Measurements from ENCODE around the gene TUBB4B.

- TF ChIP-seq POLR2A (IDR thresholded peaks at IDR 0.05; ENCODE audit: low read depth, low read length): no peak; the same call in 1 of the 2 replicates
- no peak for TF ChIP-seq TAF1 (IDR thresholded peaks at IDR 0.05; ENCODE audit: borderline replicate concordance, low read depth, low read length)
- TF ChIP-seq POLR2AphosphoS5 (IDR thresholded peaks at IDR 0.05; ENCODE audit: low read depth, low read length): no peak
Observed at GRCh38 chr9:137266162-137266527, 25.1 kb downstream of the TUBB4B start.
